ENCODE measurements around the gene PPM1F. TPM values are rescaled to one million over a fixed set of nuclear protein-coding genes. Genes with fewer than 3 reads are reported as not detected.

The PPM1F gene
- polyA plus RNA-seq, 1 donor from 2014 or later: 28.3 TPM

DNA sequence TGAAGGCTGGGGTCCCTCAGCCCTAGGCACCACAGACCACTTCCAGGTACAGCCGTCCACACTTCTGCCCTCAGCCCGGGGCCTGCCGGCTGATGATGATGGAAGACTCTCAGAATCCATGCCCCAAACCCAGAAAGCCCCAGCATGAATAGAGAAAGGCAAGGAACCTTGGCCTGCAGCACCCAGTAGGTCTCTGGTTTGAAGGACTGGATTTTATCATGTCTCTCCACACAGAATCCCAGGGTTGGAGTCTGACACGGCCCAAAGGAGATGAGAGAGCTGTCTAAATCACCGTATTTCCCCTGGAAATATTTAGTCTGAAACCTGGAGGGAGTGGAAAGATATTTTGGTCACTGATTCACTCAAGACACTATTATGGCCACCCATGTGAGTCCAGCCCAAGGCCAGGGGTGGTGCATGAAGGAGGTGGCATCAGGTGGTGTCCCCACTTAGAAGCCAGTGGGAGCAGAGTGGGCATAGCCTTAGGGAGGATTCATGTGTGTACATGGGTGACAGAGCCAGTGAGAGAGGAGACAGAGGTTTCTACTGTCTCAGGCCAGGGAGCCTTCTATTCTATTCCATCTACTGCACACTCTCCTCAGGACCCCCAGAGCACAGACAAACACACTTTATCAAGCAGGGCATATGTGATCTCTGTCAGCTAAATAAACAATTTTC lies 15.9 kb upstream of the PPM1F start:
- no peak overlapping the region for H3K9ac ChIP-seq (ENCODE audit: low read length)
- no peak overlapping the region for H3K4me2 ChIP-seq (ENCODE audit: low read length)
- H3K79me2 ChIP-seq (replicated peaks; ENCODE audit: insufficient read depth, low read length): no peaks in the 10 kb centered on the region
- H3K27ac ChIP-seq (ENCODE audit: low read length): no peak overlapping the region
- H4K20me1 ChIP-seq (ENCODE audit: insufficient read depth): no peaks in the 10 kb centered on the region
- H3K36me3 ChIP-seq (ENCODE audit: insufficient read depth, low read length): no peaks in the 10 kb centered on the region
- no peaks in the 10 kb centered on the region for H3K27me3 ChIP-seq (ENCODE audit: insufficient read depth, low read depth, low read length)
- no peaks in the 10 kb centered on the region for H3K9me3 ChIP-seq (ENCODE audit: low read length)
- TF ChIP-seq TAF1 (IDR thresholded peaks at IDR 0.05; ENCODE audit: low read depth): no peak
- TF ChIP-seq SMC3 (conservative IDR thresholded peaks at IDR 0.05; ENCODE audit: poor library complexity): no peak
- no peak for TF ChIP-seq RAD21 (conservative IDR thresholded peaks at IDR 0.05)
- TF ChIP-seq POLR2AphosphoS5 (IDR thresholded peaks at IDR 0.05): no peak
- no peak for TF ChIP-seq MXI1 (conservative IDR thresholded peaks at IDR 0.05; ENCODE audit: poor library complexity, severe bottlenecking)
- TF ChIP-seq, protein P1, sequence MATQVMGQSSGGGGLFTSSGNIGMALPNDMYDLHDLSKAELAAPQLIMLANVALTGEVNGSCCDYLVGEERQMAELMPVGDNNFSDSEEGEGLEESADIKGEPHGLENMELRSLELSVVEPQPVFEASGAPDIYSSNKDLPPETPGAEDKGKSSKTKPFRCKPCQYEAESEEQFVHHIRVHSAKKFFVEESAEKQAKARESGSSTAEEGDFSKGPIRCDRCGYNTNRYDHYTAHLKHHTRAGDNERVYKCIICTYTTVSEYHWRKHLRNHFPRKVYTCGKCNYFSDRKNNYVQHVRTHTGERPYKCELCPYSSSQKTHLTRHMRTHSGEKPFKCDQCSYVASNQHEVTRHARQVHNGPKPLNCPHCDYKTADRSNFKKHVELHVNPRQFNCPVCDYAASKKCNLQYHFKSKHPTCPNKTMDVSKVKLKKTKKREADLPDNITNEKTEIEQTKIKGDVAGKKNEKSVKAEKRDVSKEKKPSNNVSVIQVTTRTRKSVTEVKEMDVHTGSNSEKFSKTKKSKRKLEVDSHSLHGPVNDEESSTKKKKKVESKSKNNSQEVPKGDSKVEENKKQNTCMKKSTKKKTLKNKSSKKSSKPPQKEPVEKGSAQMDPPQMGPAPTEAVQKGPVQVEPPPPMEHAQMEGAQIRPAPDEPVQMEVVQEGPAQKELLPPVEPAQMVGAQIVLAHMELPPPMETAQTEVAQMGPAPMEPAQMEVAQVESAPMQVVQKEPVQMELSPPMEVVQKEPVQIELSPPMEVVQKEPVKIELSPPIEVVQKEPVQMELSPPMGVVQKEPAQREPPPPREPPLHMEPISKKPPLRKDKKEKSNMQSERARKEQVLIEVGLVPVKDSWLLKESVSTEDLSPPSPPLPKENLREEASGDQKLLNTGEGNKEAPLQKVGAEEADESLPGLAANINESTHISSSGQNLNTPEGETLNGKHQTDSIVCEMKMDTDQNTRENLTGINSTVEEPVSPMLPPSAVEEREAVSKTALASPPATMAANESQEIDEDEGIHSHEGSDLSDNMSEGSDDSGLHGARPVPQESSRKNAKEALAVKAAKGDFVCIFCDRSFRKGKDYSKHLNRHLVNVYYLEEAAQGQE (IDR thresholded peaks at IDR 0.05; ENCODE audit: borderline replicate concordance): no peak
- no peak for TF ChIP-seq EP300 (conservative IDR thresholded peaks at IDR 0.05; ENCODE audit: poor library complexity, severe bottlenecking)
- H2AFZ ChIP-seq (ENCODE audit: low read depth, low read length): no peak overlapping the region
- H3K9me2 ChIP-seq (ENCODE audit: insufficient read depth, low read length): no peaks in the 10 kb centered on the region
- no peak overlapping the region for H3K4me3 ChIP-seq (ENCODE audit: low read length)
- H3F3A ChIP-seq (ENCODE audit: insufficient read depth, low read length, poor library complexity, severe bottlenecking): no peaks in the 10 kb centered on the region

DNA sequence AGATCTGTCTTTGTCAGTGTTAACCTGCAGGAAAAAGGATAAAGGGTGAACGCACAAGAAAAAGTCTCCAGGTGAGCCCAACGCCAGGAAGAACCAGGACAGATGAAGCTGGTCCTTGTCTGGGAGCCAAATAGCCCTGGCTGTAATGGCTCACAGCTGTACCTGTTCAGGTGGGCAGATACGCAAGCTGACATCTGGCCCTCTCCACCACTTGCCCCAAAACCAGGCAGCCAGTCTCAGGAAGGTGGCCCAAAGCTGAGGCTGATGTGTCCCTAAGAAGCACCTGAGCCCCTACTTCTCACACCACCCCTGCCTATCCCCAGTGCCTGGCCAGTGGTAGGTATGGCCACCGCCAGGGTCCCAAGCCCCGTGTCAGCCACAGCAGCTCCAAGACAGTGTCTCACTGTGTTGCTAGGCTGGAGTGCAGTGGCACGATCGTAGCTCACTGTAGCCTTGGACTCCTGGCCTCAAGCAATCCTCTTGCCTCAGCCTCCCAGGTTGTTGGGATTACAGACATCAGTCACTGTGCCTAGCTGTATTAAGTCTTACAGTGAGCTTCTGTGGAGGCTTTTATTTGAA lies 15.1 kb upstream of the PPM1F start:
- Histone ChIP-seq H3K9ac (ENCODE audit: low read length) (no peak overlapping the region), H3K27ac (ENCODE audit: low read length) (no peak overlapping the region), H3K36me3 (ENCODE audit: insufficient read depth, low read length) (no peaks in the 10 kb centered on the region), H3K79me2 (replicated peaks; ENCODE audit: insufficient read depth, low read length) (no peaks in the 10 kb centered on the region), H3K4me2 (ENCODE audit: low read length) (no peak overlapping the region), H3K27me3 (ENCODE audit: insufficient read depth, low read depth, low read length) (no peaks in the 10 kb centered on the region), H4K20me1 (ENCODE audit: insufficient read depth) (no peaks in the 10 kb centered on the region), H2AFZ (ENCODE audit: low read depth, low read length) (no peak overlapping the region), H3F3A (ENCODE audit: insufficient read depth, low read length, poor library complexity, severe bottlenecking) (no peaks in the 10 kb centered on the region), H3K4me3 (ENCODE audit: low read length) (no peak overlapping the region), H3K9me2 (ENCODE audit: insufficient read depth, low read length) (no peaks in the 10 kb centered on the region), H3K9me3 (ENCODE audit: low read length) (no peaks in the 10 kb centered on the region)
- TF ChIP-seq EP300 (conservative IDR thresholded peaks at IDR 0.05; ENCODE audit: poor library complexity, severe bottlenecking) (no peak), EZH2 (IDR thresholded peaks at IDR 0.05; ENCODE audit: borderline replicate concordance, insufficient read depth, low read length, poor library complexity, severe bottlenecking) (no peak), RAD21 (conservative IDR thresholded peaks at IDR 0.05) (no peak), POLR2AphosphoS5 (IDR thresholded peaks at IDR 0.05) (no peak), MXI1 (conservative IDR thresholded peaks at IDR 0.05; ENCODE audit: poor library complexity, severe bottlenecking) (no peak), SMC3 (conservative IDR thresholded peaks at IDR 0.05; ENCODE audit: poor library complexity) (no peak)
- TF ChIP-seq, protein P1 (IDR thresholded peaks at IDR 0.05; ENCODE audit: borderline replicate concordance): no peak
- TF ChIP-seq, protein P2, sequence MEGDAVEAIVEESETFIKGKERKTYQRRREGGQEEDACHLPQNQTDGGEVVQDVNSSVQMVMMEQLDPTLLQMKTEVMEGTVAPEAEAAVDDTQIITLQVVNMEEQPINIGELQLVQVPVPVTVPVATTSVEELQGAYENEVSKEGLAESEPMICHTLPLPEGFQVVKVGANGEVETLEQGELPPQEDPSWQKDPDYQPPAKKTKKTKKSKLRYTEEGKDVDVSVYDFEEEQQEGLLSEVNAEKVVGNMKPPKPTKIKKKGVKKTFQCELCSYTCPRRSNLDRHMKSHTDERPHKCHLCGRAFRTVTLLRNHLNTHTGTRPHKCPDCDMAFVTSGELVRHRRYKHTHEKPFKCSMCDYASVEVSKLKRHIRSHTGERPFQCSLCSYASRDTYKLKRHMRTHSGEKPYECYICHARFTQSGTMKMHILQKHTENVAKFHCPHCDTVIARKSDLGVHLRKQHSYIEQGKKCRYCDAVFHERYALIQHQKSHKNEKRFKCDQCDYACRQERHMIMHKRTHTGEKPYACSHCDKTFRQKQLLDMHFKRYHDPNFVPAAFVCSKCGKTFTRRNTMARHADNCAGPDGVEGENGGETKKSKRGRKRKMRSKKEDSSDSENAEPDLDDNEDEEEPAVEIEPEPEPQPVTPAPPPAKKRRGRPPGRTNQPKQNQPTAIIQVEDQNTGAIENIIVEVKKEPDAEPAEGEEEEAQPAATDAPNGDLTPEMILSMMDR (IDR thresholded peaks at IDR 0.05; ENCODE audit: poor library complexity, severe bottlenecking): no peak

All from neural cell (in vitro differentiated cells).